GM12875 (cell line): ENCODE measurements around the gene TENT5D.
"Not testable (repeated sequence)": the region's sequence is repeated elsewhere in the genome, so short reads cannot be mapped to it uniquely, and the experiment has no call there.

Source experiments
- H3K4me3 ChIP-seq: one replicate; pipeline ENCODE4 v1.5.1; 2011; ENCODE audit warnings: low read depth, low read length, control low read depth
- TF ChIP-seq, protein P1 (sequence below): IDR thresholded peaks from 2 replicates; pipeline ENCODE4 v1.5.1; 2011; ENCODE audit warnings: low read depth, mild to moderate bottlenecking, control low read depth, inconsistent platforms, low read length, moderate library complexity, borderline replicate concordance; ENCODE audit not compliant: insufficient read depth

Gene TENT5D

DNA sequence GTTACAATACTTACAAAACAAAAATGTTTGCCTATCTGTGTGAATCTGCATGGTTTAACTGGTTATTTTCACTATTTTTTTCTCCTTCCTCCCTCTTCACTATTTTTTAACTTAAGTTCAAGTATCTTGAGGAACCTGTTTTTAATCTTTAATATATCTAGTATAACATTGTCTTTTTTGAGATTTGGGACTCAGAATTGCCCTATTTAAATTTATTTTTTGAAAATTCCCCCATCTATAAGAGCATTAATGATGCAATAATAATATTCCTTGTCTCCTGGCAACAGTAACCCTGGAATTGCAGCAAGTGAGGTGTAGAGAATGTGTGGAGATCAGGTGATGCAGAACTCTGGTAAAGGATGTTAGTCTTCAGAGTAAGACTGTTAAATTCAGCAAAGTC is at the start of gene TENT5D:
Gene TENT5D (plus strand): TSS at position 301 of the 400 bp plus-strand sequence. CDS start 22,093 bp downstream, outside the sequence.
- no peak within 1 kb of the TSS for H3K4me3 ChIP-seq
- TF ChIP-seq, protein P1, sequence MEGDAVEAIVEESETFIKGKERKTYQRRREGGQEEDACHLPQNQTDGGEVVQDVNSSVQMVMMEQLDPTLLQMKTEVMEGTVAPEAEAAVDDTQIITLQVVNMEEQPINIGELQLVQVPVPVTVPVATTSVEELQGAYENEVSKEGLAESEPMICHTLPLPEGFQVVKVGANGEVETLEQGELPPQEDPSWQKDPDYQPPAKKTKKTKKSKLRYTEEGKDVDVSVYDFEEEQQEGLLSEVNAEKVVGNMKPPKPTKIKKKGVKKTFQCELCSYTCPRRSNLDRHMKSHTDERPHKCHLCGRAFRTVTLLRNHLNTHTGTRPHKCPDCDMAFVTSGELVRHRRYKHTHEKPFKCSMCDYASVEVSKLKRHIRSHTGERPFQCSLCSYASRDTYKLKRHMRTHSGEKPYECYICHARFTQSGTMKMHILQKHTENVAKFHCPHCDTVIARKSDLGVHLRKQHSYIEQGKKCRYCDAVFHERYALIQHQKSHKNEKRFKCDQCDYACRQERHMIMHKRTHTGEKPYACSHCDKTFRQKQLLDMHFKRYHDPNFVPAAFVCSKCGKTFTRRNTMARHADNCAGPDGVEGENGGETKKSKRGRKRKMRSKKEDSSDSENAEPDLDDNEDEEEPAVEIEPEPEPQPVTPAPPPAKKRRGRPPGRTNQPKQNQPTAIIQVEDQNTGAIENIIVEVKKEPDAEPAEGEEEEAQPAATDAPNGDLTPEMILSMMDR = no peak

DNA sequence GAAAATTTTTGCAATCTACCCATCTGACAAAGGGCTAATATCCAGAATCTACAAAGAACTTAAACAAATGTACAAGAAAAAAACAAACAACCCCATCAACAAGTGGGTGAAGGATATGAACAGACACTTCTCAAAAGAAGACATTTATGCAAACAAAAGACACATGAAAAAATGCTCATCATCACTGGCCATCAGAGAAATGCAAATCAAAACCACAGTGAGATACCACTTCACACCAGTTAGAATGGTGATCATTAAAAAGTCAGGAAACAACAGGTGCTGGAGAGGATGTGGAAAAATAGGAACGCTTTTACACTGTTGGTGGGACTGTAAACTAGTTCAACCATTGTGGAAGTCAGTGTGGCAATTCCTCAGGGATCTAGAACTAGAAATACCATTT is 34.6 kb upstream of the TENT5D start:
- H3K4me3 ChIP-seq = not testable (repeated sequence)

DNA sequence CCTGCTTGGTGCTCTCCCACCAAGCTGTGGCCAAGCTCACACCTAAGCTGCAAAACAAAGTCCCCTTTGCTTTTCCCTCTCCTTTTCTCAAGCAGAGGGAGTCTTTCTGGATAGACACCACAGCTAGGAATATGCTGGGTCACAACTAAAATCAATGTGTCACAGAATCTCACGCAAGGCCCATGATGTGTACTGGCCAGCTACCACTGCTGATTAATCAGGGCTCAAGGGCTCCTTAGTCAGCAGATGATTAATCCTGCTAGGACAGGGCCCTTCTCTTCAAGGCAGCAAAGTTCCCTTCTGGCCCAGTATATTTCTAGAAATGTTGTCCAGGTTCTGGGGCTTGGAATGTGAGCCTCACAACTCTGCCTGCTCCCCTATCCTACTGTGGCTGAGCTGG is 32.0 kb upstream of the TENT5D start:
- H3K4me3 ChIP-seq = no peak overlapping the region
- TF ChIP-seq, protein P1 = no peak

DNA sequence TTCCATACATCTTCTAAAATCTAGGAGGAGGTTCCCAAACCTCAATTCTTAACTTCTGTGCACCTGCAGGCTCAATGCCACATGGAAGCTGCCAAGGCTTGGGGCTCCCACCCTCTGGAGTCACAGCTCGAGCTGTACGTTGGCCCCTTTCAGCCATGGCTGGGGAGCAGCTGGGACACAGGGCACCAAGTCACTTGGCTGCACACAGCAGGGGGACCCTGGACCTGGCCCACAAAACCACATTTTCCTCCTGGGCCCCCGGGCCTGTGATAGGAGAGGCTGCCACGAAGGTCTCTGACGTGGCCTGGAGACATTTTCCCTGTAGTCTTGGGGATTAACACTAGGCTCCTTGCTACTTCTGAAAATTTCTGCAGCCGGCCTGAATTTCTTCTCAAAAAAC is 8.2 kb upstream of the TENT5D start:
- TF ChIP-seq, protein P1 = no peak

DNA sequence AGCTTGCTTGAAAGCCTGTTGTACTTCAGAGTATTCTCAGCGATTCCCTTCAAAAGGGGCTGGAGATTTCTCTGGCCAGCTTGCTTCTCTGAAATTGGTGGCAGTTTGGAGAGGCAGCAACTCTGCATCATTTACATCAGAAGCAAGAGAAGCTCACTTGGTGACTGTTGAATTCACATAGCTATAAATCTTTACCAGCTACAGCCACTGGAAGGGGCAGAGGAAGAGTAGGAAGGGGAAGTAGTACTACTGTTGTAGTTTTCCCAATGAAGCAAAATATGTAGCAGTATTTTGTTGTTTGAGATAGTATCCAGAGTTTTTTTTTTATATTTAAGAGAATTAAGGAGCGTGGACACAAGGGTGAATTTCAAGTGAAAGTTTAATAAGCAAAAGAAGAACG is 2.8 kb downstream of the TENT5D start:
- H3K4me3 ChIP-seq = no peak overlapping the region
- TF ChIP-seq, protein P1 = no peak

More for the DNA sequence above, 8.2 kb upstream of the TENT5D start:
- no peak overlapping the region for H3K4me3 ChIP-seq

DNA sequence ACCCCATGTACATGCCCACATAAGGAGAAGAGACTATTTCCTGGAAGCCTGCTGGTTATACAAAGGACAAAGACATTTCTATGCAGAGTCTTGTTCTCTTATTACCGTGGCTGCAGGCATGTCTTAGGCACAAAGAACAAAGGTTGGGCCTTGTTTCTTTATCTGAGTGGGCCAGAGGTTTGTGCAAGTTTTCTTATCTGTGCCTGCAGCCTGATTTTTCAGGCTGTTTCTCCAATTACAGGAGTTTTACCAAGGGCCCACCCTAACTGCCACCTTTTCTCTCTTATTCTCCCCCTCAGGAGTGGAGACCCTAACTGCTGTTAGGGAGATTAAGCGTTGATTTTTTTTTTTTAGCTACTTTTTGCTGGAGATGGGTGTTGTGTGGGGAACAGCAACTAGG is 3.5 kb downstream of the TENT5D start:
- TF ChIP-seq, protein P1 = no peak
- no peak overlapping the region for H3K4me3 ChIP-seq

DNA sequence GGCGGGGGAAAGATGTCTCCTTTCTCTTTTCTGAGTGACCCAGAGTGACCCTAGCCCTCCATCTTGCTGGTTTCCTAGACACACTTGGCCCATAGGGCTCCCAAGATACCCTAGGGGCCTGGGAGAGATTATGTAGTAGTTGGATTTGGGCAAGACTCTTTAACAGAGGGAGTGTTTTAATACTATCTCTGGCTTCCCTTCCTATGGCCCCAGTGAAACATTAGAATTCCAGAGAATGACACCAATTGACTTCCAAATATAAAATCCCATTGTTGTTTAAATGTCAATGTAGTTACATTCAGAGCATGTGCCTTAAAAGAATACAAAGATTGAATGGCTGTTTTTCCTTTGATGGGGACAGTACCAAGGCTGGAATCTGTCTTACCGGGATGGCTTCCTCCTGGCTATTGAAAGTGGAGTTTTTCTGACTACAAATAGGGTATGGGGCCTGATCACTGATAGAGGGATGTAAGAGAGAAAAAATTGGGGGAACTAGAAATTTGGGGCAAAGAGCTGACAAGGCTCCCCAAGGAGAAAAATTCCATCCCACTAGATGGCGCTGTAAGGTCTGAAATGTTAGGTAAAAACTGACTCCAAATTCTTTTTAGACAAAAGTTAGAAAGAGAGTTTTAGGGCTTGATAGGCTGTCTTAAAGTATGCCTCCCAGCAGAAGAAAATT is 10.7 kb downstream of the TENT5D start:
- TF ChIP-seq, protein P1 = no peak; the same call in 1 of the 2 replicates
- H3K4me3 ChIP-seq = no peak overlapping the region
